Liver (tissue), 9 donors: ENCODE data around the gene PPP1R26. TPM values are rescaled to one million over a fixed set of nuclear protein-coding genes. Genes with fewer than 3 reads are reported as not detected.

Experiments
- DNase-seq: peaks from one replicate; pipeline ENCODE4 v3.0.0-alpha.2; 2017; ENCODE audit warnings: low spot score
- H3K27ac ChIP-seq, 2 donors: one replicate each; pipeline ENCODE4 v1.7.0; 2013; ENCODE audit warnings: inconsistent platforms in 2 of 2, low read length in 2 of 2, control low read depth in 1 of 2, low read depth in 1 of 2, mild to moderate bottlenecking in 1 of 2
- H3K27me3 ChIP-seq, 4 donors: one replicate each; pipeline versions ENCODE4 v1.6.1 to v1.7.0; 2013; ENCODE audit warnings: low read length in 3 of 4, inconsistent platforms in 1 of 4, mild to moderate bottlenecking in 1 of 4, moderate library complexity in 1 of 4; ENCODE audit not compliant: control insufficient read depth in 4 of 4, insufficient read depth in 4 of 4
- H3K36me3 ChIP-seq, 4 donors: one replicate each; pipeline versions ENCODE4 v1.6.1 to v1.7.0; 2013; ENCODE audit warnings: low read length in 3 of 4, mild to moderate bottlenecking in 3 of 4, low read depth in 1 of 4, moderate library complexity in 1 of 4; ENCODE audit not compliant: control insufficient read depth in 4 of 4, insufficient read depth in 3 of 4
- H3K4me1 ChIP-seq, 4 donors: one replicate each; pipeline versions ENCODE4 v1.6.1 to v1.7.0; 2013; ENCODE audit warnings: low read length in 3 of 4, mild to moderate bottlenecking in 3 of 4, moderate library complexity in 1 of 4; ENCODE audit not compliant: control insufficient read depth in 4 of 4, insufficient read depth in 4 of 4
- H3K4me3 ChIP-seq, 3 donors: one replicate each; pipeline versions ENCODE4 v1.6.1 to v1.7.0; 2013; ENCODE audit warnings: low read length in 3 of 3, control low read depth in 1 of 3, low read depth in 1 of 3, mild to moderate bottlenecking in 1 of 3
- H3K9ac ChIP-seq, 2 donors: one replicate each; pipeline ENCODE4 v1.7.0; 2013; ENCODE audit warnings: low read length in 2 of 2, mild to moderate bottlenecking in 2 of 2, moderate library complexity in 2 of 2, control low read depth in 1 of 2, low read depth in 1 of 2
- H3K9me3 ChIP-seq, 4 donors: one replicate each; pipeline versions ENCODE4 v1.6.1 to v1.7.0; 2013; ENCODE audit warnings: low read length in 3 of 4; ENCODE audit not compliant: control insufficient read depth in 4 of 4
- ATF3 ChIP-seq: IDR thresholded peaks from 2 replicates; pipeline ENCODE4 v1.6.1; 2016; ENCODE audit warnings: antibody characterized with exemption
- CTCF ChIP-seq: fragments of 150-350 bp; IDR thresholded peaks from 2 replicates; pipeline ENCODE4 v1.5.1; 2017; ENCODE audit warnings: improper control_type of control experiment, low read depth, low read length; ENCODE audit not compliant: missing input control
- FOXA1 ChIP-seq: IDR thresholded peaks from 2 replicates; pipeline ENCODE4 v1.6.1; 2016; ENCODE audit warnings: antibody characterized with exemption
- FOXA2 ChIP-seq: IDR thresholded peaks from 2 replicates; pipeline ENCODE4 v1.6.1; 2016; ENCODE audit warnings: antibody characterized with exemption
- GABPA ChIP-seq, 2 donors: IDR thresholded peaks in 1 of 2; conservative IDR thresholded peaks in 1 of 2; 2 replicates each; pipeline ENCODE4 v1.6.1; 2016; ENCODE audit warnings: antibody characterized with exemption in 2 of 2, mild to moderate bottlenecking in 1 of 2, moderate library complexity in 1 of 2
- HNF4A ChIP-seq, 2 donors: conservative IDR thresholded peaks; 2 replicates each; pipeline ENCODE4 v1.6.1; 2016; ENCODE audit warnings: antibody characterized with exemption in 2 of 2, mild to moderate bottlenecking in 2 of 2
- HNF4G ChIP-seq: IDR thresholded peaks from 2 replicates; pipeline ENCODE4 v1.6.1; 2016; ENCODE audit warnings: antibody characterized with exemption
- MAX ChIP-seq: IDR thresholded peaks from 2 replicates; pipeline ENCODE4 v1.6.1; 2016; ENCODE audit warnings: antibody characterized with exemption
- NR2F2 ChIP-seq: IDR thresholded peaks from 2 replicates; pipeline ENCODE4 v1.6.1; 2016; ENCODE audit warnings: antibody characterized with exemption
- REST ChIP-seq: IDR thresholded peaks from 2 replicates; pipeline ENCODE4 v1.6.1; 2016; ENCODE audit warnings: antibody characterized with exemption, mild to moderate bottlenecking
- RXRA ChIP-seq, 2 donors: IDR thresholded peaks; 2 replicates each; pipeline ENCODE4 v1.6.1; 2017 to 2018; ENCODE audit warnings: antibody characterized with exemption in 2 of 2, mild to moderate bottlenecking in 1 of 2
- SP1 ChIP-seq: IDR thresholded peaks from 2 replicates; pipeline ENCODE4 v1.6.1; 2018; ENCODE audit warnings: antibody characterized with exemption, mild to moderate bottlenecking
- TAF1 ChIP-seq: conservative IDR thresholded peaks from 2 replicates; pipeline ENCODE4 v1.6.1; 2016; ENCODE audit warnings: antibody characterized with exemption, mild to moderate bottlenecking
- YY1 ChIP-seq: IDR thresholded peaks from 2 replicates; pipeline ENCODE4 v1.6.1; 2016; ENCODE audit warnings: antibody characterized with exemption, mild to moderate bottlenecking
- ZBTB33 ChIP-seq: IDR thresholded peaks from 2 replicates; pipeline ENCODE4 v1.6.1; 2016; ENCODE audit warnings: antibody characterized with exemption
- WGBS: extraction: QIAGEN DNeasy Blood & Tissue Kit; methylation state at CpG from one replicate; pipeline ENCODE4 v1.1.7; 2013; 5-methylcytosine and 5-hydroxymethylcytosine counted together
- polyA plus RNA-seq, 2 donors: library from polyadenylated mRNA; stranded (reverse) in 1 of 2; unstranded in 1 of 2; fragments of 200-250 nt in 1 of 2; fragments of >200 nt in 1 of 2; fragmentation: Nextera tagmentation in 1 of 2; extraction: Ambion mirVana in 1 of 2; gene quantifications; one replicate each; pipeline versions ENCODE4 v1.2.1 to v1.2.3, GENCODE V29; 2013 to 2015
- total RNA-seq, 2 donors: library from RNA; depleted of rRNA; stranded (reverse); fragments of >200 nt; gene quantifications; one replicate each; pipeline ENCODE4 v1.2.3, GENCODE V29; 2014
- donor health status: healthy.
- donor health status: healthy.
- donor health status: healthy.
- donor health status: healthy.
- donor health status: healthy.

The PPP1R26 gene
- total and polyA plus RNA-seq, 4 donors, result 1.5 to 9.5 (median 4.2) TPM

GRCh38 chr9:135505406-135506187 lies 26.0 kb downstream of the PPP1R26 start (continued):
- TF ChIP-seq ZBTB33, result no peak
- no peak for TF ChIP-seq TAF1

- no peaks in the 10 kb centered on the region for H3K9me3 ChIP-seq
- H3K36me3 ChIP-seq, result peaks cover 3 to 23% (median 9%) of the 10 kb centered on the region in 4 donors
- H3K9ac ChIP-seq, result no peak overlapping the region
- H3K27me3 ChIP-seq, result peaks cover 0 to 2% (median 0%) of the 10 kb centered on the region in 4 donors
- H3K4me1 ChIP-seq, result peaks cover 1 to 11% (median 5%) of the 10 kb centered on the region in 4 donors
- no peak for DNase-seq
- TF ChIP-seq CTCF (no peak), HNF4G (no peak)
- H3K4me3 ChIP-seq, result no peak overlapping the region
- 72% methylated on average over 14 of the region's 14 CpGs for WGBS
- no peak overlapping the region for H3K27ac ChIP-seq
Measured at GRCh38 chr9:135506327-135507103, 26.9 kb downstream of the PPP1R26 start.

GRCh38 chr9:135507104-135508035 lies 27.8 kb downstream of the PPP1R26 start:
- H3K27ac ChIP-seq, result no peak overlapping the region
- H3K9me3 ChIP-seq, result no peaks in the 10 kb centered on the region
- H3K36me3 ChIP-seq, result peaks cover 3 to 22% (median 9%) of the 10 kb centered on the region in 4 donors
- no peak for DNase-seq
- 93% methylated on average over 23 of the region's 23 CpGs for WGBS
- peaks cover 0 to 2% (median 0%) of the 10 kb centered on the region in 4 donors for H3K27me3 ChIP-seq
- peaks cover 0 to 4% (median 0%) of the 10 kb centered on the region in 4 donors for H3K4me1 ChIP-seq
- no peak overlapping the region for H3K9ac ChIP-seq
- H3K4me3 ChIP-seq, result no peak overlapping the region
- TF ChIP-seq NR2F2 (no peak), TAF1 (no peak), HNF4A (conservative IDR thresholded peaks at IDR 0.05) (no peak), HNF4G (no peak), FOXA1 (no peak), ZBTB33 (no peak), GABPA (IDR thresholded peaks at IDR 0.05 in 1 of 2, conservative IDR thresholded peaks at IDR 0.05 in 1 of 2) (no peak), SP1 (no peak), RXRA (IDR thresholded peaks at IDR 0.05) (no peak), YY1 (no peak), FOXA2 (no peak), MAX (no peak), ATF3 (no peak), REST (no peak)
